ENCODE data around the gene PDGFRB.

DNA sequence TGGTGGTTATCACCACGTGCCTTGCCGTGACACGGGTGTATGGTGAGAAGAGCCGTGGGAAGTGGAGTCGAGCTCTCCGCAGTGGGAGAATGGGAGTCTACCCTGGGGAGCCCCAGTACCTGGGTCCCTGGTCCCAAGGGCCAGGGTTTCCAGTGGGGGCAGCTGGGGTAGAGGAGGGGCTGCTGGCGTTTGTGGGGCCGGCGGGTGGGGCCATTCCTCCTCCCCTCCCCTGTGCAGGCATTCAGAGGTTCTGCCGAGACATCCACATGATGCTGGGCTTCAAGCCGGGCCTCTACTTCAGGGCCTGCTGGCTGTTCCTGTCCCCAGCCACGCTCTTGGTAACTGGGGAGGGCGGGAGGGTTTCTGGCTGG is 48.9 kb upstream of the PDGFRB start:
- TF ChIP-seq EZH2 (IDR thresholded peaks at IDR 0.05) (no peak), POLR2AphosphoS5 (IDR thresholded peaks at IDR 0.05; ENCODE audit: borderline replicate concordance, low read depth, low read length) (no peak), FOXP2 (optimal IDR thresholded peaks at IDR 0.05; ENCODE audit: control extremely low read depth, extremely low read length, insufficient read depth) (no peak)
